Neural crest cell (in vitro differentiated cells): ENCODE measurements around the gene LRP8. TPM values are rescaled to one million over a fixed set of nuclear protein-coding genes. Genes with fewer than 3 reads are reported as not detected.

Source experiments
- DNase-seq: peaks from one replicate; pipeline ENCODE4 v3.0.0; 2021; ENCODE audit warnings: low read depth, mixed read lengths, low spot score
- H3K27ac Mint-ChIP-seq: one replicate; pipeline ENCODE4 v1.8.0; 2021; ENCODE audit warnings: mild to moderate bottlenecking, mixed read lengths; ENCODE audit not compliant: unreplicated experiment
- H3K27me3 Mint-ChIP-seq: 2 replicates; pipeline ENCODE4 v1.8.0; 2021; ENCODE audit warnings: low read depth, mild to moderate bottlenecking, mixed read lengths
- H3K36me3 Mint-ChIP-seq: 2 replicates; pipeline ENCODE4 v1.8.0; 2021; ENCODE audit warnings: low read depth, mild to moderate bottlenecking, mixed read lengths
- H3K4me1 Mint-ChIP-seq: 2 replicates; pipeline ENCODE4 v1.8.0; 2021; ENCODE audit warnings: mixed read lengths
- H3K4me3 Mint-ChIP-seq: one replicate; pipeline ENCODE4 v1.8.0; 2021; ENCODE audit warnings: mild to moderate bottlenecking, mixed read lengths
- H3K9me3 Mint-ChIP-seq: 2 replicates; pipeline ENCODE4 v1.8.0; 2021; ENCODE audit warnings: mixed read lengths
- CTCF ChIP-seq: fragments of 200-600 bp; sonication (generic); conservative IDR thresholded peaks from 2 replicates; pipeline ENCODE4 v1.5.0; 2021; ENCODE audit warnings: antibody characterized with exemption, mild to moderate bottlenecking
- total RNA-seq: library from RNA; stranded (reverse); gene quantifications from 2 replicates; pipeline ENCODE4 v1.2.1, GENCODE V29; 2021

Gene LRP8
- total RNA-seq, 1 donor from 2014 or later = 49.7 TPM

DNA sequence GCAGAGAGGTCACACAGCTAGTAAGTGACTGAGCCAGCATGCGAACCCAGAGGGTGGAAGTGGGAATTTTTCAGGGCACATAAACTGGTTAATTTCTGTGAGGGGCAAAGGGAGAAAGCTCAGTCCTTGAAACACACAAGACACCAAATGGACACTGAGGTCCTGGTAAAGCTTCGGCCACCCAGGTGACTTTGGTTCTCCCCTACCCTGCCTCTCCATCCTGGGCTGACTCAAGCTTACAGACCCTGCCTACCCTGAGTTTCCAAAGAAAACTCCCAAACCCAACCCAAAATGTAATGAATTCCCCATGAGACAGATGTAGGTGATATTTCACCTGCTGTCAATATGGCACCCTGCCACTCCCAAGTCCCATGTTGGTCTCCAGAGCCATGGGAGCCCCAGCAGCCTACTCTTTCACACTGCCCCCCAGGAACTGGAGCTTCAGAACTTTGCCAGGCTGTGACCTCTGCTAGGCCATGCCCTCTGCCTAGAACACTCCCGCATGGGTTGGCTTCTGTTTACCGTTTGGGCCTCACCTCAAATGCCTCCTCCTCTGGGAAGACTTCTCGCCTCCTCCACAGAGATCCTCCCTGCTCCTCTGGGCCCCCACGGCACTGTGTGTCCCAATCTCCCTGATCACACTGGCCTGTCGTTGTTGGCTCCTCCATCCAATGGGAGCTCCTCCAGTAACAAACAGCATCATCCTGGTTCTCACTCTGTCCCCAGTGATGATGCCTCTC lies 3.7 kb upstream of the LRP8 start:
- Mint-ChIP-seq H3K36me3 (no peaks in the 10 kb centered on the region), H3K27me3 (no peaks in the 10 kb centered on the region), H3K4me3 (no peak overlapping the region), H3K27ac (no peak overlapping the region), H3K4me1 (peaks cover 7% of the 10 kb centered on the region), H3K9me3 (no peaks in the 10 kb centered on the region)
- no peak for DNase-seq
- no peak for TF ChIP-seq CTCF

GRCh38 chr1:53330819-53331218 lies 2.9 kb upstream of the LRP8 start:
- Mint-ChIP-seq H3K36me3 (no peaks in the 10 kb centered on the region), H3K4me3 (peak overlapping the region; percentile 65), H3K9me3 (no peaks in the 10 kb centered on the region), H3K27me3 (no peaks in the 10 kb centered on the region), H3K27ac (no peak overlapping the region), H3K4me1 (peaks cover 13% of the 10 kb centered on the region)
- DNase-seq = no peak
- TF ChIP-seq CTCF = no peak

DNA sequence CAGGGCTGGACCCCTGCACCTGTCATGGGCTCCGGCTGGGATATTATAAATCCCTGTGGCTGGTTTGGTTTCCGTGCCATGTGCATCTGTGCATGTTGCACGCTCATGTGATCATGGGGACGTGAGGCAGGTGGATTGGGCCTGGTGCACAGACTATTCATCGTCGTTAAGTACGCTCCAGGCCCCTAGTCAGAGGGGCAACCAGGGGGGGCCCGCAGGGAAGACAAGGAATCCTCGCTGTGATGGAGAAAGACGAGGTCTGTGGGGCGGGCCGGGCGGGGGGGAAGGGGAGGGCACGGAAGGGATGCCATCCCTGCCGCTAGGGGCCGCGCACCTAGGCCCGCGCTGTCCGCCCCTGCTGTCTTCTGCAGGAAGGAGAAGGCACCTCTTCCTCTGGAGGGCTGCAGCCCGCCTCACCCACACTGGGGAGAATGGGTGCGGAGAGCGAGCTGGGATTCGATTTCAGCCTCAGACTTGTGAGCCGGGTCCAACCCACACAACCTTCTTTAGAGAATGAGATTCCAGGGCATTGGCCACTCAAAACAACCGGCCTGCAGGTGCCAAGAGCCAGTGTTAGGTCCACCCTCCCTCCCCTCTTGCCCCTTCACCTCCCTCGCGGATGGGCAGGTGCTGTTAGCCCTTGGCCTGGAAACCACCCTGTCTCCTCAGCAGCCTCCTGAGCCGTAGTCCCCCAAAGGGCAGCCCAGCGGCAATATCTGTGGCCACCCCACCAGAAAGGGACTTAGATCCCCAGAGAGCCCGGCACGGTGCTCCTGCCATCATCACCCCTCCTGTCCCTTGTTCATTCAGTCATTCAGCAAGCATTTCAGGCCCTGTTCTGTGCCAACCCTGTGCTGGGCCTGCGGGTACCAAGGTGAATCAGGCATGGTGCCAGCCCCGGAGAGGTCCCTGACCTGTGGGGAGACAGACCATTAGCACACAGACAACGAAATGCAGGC lies 950 bp upstream of the LRP8 start:
- H3K36me3 Mint-ChIP-seq = peaks cover 4% of the 10 kb centered on the region
- peaks cover 30% of the 10 kb centered on the region for H3K4me1 Mint-ChIP-seq
- H3K4me3 Mint-ChIP-seq = peak overlapping the region; percentile 96
- peak; percentile 56 for TF ChIP-seq CTCF
- H3K27me3 Mint-ChIP-seq = no peaks in the 10 kb centered on the region
- peak overlapping the region; percentile 94 for H3K27ac Mint-ChIP-seq
- H3K9me3 Mint-ChIP-seq = no peaks in the 10 kb centered on the region
- no peak for DNase-seq

GRCh38 chr1:53327182-53327913 lies 522 bp downstream of the LRP8 start:
- DNase-seq = peak; percentile 63
- no peak for TF ChIP-seq CTCF
- Mint-ChIP-seq H3K9me3 (no peaks in the 10 kb centered on the region), H3K27me3 (no peaks in the 10 kb centered on the region), H3K4me1 (peaks cover 41% of the 10 kb centered on the region), H3K4me3 (peak overlapping the region; percentile 99), H3K36me3 (peaks cover 4% of the 10 kb centered on the region), H3K27ac (peak overlapping the region; percentile 96)

GRCh38 chr1:53326598-53327181 lies 1.2 kb downstream of the LRP8 start:
- no peak for DNase-seq

More at GRCh38 chr1:53326598-53327181, 1.2 kb downstream of the LRP8 start:
- Mint-ChIP-seq H3K4me1 (peaks cover 44% of the 10 kb centered on the region), H3K4me3 (peak overlapping the region; percentile 99), H3K27me3 (no peaks in the 10 kb centered on the region), H3K27ac (peak overlapping the region; percentile 96), H3K36me3 (peaks cover 4% of the 10 kb centered on the region), H3K9me3 (no peaks in the 10 kb centered on the region)
- no peak for TF ChIP-seq CTCF
